HG03457 (cell line): ENCODE data around the gene ANGEL1.
A peak's percentile ranks its signal among the peaks of the same experiment; 100 is the strongest.

Source experiments
- ATAC-seq: cut with Tn5 transposase; IDR thresholded peaks from one replicate; pipeline ENCODE4 v1.9.1; 2021; ENCODE audit warnings: moderate number of reproducible peaks; ENCODE audit not compliant: unreplicated experiment

The ANGEL1 gene

DNA sequence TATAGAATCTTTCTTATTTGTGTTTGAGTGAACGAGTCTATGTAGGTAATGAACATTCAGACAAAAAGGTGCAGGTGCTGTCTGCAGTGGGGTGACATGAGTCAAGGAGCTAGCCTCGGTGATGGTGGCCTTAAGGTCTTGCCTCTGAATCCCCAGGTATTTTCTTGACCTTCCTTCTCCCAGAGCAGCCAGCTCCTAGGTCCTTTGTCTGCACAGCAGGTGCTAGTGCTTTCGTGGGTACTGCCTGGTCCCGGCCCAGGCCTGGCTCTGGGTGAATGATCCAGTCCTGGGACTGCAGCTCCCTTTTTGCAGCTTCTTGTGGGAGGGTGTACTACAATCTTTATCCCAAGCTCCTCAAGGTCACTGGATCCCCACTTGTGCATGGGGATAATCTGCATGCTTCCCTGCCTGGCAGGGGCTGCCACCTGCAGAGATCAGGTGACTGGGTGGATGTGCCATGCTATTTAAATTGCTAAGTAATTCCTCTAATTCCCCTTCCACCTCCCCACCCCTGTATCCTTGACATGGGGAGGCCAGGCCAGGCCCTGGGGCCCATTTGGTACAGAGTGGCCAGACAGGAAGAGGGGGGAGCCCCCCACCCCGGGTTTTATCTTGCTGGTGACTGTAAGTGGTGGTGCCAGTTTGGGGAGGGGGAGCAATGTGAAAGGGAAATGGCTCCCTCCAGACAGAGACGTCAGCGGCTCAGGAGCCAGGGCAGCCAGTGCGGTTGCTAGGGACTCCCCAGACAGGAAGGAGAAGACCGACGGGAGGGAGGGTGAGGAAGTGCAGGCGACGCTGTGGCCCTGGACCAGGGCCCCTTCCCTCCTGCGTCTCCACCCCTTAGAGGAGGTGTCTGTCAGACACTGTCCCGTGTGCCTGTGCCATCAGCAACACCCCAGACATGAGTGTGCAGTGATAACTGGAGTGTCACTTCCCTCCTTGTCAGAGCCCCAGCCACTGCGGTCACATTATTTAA is 44.7 kb downstream of the ANGEL1 start:
- ATAC-seq, result peak; percentile 81

DNA sequence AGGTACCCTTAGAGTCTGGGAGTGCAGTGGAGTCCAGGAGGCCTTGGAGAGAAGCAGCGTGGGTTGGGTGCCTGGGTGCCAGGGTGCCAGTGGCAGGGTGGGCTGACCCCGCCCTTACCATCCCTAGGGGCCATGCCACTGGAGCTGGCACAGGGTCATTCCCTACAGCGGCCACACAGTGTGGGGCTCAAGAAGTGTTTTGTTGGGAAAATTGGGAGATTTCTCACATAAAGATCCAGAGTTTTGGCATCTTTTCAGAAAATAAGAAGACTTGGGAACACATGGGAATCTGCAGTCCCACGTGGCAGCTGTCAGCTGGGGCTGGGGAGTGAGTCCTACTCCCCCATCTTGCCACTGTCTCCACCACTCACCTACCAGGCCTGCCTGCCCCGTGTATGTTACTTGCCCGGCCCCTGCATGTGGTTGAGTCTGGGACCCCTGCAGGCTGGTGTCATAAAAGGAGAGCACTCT is 47.2 kb downstream of the ANGEL1 start:
- ATAC-seq, result no peak

DNA sequence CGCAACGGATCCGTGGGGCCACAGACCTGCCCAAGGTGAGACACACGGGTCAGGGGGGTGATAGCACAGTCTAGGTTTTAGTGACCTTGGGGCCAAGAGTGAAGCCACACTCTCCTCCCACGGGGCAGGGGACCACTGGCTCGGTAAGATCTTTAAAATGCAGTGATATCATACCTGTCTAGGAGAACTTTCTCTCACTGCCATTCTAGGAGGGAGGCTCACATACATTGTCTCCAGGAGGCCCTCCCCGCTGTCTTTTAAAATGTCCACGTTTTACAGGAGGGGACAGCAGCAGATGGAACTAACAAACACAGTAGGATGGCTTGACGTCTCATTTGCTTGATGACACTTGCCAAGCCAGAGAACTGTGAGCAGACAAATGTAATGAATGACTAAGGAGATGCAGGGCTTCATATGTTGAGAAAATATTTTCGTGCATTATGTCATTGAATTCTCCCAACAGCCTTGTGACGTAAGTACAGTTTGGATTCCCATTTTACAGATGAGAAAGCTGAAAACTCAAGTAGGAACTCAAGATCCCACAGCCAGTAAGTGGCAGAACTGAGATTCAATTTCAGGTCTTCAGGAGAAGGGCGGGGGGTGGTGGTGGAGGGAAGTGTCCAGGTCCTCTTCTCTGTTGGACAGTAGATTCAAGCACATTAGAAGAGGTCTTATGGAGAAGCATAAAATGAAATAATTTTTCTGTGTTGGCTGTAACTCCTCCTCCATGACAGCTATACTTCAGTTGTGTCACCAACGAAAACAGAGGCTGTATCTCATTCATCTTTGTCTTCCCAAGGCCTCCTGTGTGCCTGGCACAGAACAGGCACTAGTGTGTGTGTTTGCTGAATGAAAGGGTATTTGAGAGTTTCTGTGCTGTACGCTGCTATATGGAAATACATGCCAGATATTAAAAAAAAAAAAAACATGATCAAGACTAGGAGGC is 49.3 kb downstream of the ANGEL1 start:
- ATAC-seq, result no peak

DNA sequence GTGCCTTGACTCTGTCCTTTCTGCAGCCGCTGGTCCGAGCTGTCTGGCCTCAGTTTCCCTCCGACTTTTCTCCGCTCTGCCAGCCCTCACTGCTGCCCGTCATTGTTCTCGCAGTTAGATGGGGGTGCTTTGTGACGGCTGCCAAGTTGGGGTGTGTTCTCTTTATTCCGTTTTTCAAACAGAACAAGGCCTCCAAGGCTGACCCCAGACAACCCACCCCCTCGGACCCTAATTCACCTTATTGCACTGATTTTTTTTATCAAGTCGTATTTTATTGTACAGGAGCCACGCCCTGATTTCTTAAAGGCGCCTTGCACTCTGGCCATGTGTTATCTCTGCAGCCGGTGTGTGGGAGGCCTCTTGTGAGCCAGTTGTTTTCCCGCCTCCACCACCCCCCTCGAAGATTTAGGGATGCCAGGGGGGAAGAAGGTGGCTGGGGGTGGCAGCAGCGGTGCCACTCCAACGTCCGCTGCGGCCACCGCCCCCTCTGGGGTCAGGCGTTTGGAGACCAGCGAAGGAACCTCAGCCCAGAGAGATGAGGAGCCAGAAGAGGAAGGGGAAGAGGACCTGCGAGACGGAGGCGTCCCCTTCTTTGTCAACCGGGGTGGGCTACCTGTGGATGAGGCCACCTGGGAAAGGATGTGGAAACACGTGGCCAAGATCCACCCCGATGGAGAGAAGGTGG is 50.1 kb downstream of the ANGEL1 start:
- no peak for ATAC-seq

DNA sequence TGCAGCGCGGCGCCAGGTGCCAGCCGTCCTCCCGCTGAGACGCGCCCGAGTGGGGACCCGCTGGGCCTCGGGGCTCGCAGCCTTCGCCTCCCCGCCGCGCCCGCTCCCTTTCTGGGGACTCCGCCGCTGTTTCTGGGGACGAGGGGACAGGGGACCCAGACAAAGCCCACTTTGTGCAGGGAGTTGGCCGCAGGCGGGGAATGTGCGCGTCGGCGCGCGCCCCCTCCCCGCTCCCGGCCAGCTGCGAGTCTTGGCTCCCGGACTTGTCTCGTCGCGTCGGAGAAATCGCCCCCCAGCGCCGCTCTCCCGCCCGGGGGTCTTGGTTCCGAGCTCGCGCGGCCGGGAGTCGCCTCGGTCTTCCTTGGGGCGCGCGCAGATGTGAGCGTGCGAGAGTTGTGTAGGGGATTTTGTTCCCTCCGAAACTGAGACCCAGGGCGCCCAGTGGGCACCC is 50.7 kb downstream of the ANGEL1 start:
- no peak for ATAC-seq

DNA sequence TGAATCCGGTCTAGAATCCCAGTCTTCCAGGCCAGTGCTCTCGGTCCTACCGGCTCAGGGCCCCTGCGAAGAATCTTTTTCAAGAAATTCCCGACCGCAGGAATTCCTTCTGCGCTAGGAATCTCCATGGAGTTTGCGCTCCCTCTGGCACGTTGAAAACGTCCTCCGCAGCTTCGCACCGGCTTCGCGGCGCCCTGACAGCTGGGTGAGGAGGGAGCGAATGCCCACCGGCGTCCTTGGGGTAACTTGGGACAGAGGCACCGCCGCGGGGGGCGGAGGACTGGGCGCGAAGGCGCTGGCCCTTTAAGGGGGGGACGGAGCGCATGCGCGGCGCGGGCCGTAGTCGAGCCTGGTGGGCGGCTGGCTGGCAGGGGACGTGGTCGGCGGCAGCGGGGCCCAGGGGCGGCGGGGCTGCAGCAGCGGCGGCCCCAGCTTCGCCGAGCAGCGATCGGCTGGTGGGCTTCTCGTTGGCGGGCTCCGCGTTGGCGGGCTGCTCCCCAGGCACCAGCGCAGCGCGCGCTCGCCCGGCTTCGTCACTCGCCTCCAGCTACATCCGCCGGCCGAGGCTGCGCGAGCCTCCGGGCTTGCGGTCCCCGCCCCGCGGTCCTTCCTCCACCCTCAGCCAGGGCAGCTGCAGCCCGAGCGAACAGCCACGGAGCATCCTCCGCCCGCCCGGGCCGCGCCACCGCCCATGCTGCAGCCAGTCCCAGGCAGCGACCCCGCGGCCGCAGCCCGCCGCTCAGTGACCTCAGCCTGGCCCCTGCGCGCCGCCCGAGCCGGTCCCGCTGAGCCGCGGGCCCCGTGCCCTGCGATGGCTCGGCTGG is 51.3 kb downstream of the ANGEL1 start, which contains the start of gene VASH1:
TSS of gene VASH1 (plus strand) at position 333 of the 824 bp plus-strand sequence. CDS start 1,354 bp downstream, outside the sequence.
- peak; percentile 73 for ATAC-seq

DNA sequence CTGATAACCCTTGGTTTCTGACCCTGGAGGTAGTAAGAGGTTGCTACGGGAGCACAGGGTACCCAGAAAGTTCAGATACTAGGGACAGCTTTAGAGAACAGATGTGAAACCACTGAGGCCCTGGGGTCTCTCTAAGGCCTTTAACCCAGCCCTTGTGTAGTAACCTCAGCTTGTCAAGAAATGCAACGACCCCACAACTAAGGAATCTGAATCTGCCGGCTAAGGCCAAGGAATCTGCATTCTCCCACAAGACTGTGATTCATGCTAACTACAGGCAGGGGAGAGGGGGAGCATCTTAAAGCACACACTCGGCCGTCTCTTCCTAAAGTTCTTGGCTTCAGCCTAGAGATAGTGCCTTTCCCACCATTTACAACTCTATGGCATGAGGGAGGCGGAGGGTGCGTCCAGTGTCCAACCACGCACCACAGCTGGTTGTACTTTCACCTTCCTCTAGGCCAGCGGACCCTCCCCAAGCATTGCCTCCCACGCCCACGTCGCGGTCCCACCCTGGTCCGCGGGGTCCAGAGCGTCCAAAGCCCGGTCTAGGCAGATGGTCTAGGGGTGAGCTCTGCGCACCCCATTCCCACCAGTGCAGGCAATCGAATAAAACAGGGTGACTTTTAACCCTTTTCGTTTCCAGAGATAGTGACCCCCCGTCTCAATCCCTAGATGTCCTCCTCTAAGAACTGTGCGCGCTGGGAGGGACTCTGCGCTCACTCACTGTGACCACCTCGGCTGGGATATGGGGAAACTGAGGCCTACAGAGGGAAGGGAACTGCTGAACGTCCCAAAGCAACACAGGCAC is 52.1 kb downstream of the ANGEL1 start:
- no peak for ATAC-seq

DNA sequence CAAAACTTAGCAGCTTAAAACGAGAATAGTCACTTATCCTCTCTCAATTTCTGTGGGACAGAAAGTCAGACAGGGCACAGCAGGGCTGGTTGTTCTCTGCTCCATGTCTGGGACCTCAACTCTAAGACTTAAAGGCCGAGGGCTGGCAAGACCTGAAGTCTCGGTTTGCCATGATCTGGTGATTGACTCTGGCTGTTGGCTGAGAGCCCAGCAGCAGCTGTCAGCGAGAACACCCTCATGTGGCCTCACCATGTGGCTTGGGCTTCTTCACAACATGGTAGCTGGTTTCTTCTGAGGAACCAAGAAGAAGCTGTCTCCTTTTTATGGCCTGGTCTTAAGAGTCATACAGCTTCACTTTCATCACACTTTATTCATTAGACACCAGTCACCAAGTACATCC is 53.1 kb downstream of the ANGEL1 start:
- ATAC-seq, result no peak

DNA sequence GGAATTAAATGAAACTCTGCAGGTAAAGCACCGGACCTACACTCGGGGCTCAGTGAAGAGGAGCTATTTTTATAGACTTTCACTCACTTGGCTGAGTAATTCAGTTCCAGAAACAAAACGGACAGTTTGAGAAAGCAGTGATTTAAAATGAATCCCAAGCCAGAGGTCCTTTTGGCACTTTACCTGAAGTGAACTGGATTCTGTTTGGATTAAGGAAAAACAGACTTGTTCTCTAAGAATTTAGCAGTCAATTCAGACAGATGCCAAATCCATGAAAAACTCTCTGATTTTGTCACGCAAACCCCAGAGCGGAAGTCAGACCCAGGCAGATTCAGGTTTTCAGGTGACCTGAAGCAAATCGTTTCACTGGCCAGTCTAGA is 56.3 kb downstream of the ANGEL1 start:
- ATAC-seq, result no peak

DNA sequence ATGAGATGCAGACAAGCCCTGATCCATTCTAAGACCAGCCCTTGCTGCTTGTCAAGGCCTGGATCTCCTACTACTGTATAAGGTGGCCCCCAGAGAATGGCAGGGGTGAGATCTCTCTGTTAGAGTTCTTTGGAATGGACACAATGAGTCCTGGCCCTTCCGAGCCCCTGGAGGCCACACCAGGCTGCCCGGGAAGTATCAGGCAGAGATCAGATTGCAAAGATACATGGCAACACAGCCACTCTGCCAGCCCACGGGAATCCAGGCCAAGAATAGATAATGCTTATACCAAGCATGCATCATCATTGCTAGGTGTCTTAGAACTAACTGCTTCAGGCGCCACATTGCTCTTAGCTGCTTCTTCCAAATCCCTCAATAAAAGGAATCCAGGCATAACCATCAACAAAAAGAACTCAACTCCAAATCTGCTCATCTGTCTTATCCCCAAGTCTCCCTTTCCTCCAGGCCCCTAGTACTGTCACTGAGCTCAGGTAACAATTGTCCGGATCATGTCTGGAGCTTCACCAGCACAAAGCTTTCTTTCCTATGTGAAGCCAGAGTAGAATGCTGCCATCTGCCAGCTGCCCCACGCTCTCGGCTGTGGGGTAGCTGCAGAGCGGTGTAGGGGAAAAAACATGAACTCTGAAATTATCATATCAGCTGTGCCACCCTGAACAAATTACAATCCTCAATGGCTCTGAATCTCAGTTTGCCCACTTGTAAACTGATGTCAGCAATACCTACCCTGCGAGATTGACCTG is 56.9 kb downstream of the ANGEL1 start:
- no peak for ATAC-seq

DNA sequence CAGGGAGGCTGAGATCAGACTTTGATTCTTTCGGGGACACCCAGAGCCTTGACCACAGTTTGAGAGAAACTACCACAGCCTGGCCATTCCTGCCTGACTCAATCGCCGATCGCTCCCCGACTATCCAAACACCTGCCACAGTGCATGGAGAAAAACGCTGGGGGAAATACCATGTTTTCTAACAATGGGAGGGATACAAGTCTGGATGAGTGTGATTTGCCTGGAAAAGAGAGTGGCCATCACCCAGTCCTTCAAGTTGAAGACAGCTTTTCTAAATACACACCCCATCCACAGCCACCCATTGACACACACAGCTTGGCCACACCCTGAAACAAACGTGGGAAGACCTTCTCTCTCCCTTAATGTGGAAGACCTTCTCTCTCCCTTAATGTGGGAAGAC is 58.1 kb downstream of the ANGEL1 start:
- ATAC-seq, result no peak

DNA sequence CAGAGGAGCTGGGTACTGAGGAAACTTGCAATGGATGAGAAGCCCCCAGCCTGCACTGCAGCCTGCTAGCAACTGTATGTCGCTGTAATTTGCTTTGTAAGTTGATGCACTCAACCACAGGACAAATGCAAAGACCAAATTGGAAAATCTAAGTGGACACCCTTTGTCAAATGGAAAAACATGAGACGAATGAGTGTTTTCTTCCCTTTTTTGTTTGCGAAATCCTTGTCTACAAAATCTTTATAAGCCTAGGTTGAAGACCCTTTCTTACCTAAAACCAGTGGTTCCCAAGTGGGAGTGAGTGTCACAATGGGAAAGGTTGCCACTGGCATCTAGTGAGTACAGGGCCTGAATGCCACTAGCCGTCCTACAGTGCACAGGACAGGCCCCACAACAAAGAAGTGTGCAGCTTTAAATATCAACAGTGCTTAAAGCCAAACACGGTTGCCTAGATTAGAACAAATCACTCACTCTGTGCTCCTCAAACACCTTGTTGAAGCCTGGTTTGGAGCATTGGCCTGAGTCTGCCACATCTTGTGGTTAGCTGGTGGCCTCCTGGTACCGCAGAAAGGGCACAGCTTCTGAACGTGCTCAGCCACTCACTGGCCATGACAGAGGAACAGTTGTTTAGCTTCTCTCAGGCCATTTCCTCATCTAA is 59.0 kb downstream of the ANGEL1 start:
- ATAC-seq, result no peak

DNA sequence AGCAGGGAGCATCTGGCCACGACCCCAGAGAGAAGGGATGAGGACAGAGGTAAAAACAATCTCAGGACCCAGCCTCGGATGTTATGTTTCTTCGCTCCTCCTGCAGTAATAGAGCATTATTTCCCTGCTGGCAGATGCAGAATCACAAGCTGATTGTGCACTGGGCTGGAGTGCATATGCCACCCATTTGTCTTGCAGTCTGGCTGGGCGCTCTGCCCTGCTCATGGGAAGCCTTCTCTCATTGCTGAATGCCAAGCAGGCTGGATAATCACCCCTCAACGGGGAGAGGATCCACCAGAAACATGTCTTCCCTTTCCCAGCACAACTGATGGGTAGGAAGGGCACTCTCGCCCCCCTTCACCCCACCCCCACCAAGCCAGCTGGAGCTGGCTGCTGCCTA is 59.9 kb downstream of the ANGEL1 start:
- ATAC-seq, result no peak

DNA sequence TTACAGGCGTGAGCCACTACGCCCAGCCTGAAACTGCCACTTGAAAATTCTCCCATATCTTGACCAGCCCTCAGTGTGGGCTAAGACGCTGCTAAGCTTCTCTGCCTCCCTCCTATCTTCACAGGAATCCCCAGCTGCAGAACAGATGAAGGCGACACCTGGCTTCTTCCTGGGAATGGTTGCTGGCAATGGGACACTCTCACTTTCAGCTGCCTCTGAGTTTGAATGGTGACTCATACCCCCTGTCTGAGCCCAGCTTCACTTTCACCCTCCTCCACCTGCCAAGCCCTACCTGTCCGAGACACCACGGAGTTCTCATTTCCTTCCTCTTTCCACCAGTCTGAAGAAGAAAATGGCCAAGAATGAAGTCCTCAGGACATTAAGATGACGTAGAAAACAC is 69.7 kb downstream of the ANGEL1 start:
- no peak for ATAC-seq

DNA sequence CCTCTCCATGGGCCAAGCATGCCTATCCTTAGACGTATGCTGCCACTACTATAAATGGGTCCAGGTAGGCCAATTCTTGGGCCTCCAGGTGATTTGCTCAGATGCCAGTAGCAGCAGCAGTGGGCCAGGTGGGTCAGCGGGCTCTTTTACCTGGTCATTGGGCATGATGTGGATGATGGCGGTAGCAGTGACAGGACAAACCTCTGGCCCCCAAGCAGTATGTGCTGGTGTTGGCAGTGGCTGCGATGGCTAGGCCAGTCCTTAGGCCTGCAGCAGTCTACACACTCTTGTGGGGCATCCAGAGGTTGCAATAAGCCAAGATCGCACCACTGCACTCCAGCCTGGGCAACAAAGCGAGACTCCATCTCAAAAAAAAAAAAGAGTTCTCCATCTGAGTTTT is 70.5 kb downstream of the ANGEL1 start:
- no peak for ATAC-seq

DNA sequence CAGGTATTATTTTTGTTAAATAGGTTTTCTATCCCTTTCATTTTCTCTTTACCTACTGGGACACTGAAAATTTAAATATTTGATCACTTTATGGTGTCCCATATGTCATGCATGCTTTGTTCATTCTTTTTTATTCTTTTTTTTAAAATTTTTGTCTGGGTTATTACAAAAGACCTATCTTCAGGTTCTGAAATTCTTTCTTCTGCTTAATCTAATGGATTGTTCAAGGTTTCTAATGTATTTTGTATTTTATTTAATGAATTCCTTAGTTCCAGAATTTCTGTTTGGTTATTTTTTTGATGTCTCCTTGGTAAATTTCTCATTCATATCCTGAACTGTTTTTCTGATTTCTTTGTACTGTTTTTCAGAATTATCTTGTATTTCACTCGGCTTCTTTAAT is 71.6 kb downstream of the ANGEL1 start:
- no peak for ATAC-seq
